ENCODE data around the gene CNTRL.
"Not testable (repeated sequence)": the region's sequence is repeated elsewhere in the genome, so short reads cannot be mapped to it uniquely, and the experiment has no call there.

The CNTRL gene

GRCh38 chr9:121125590-121125989, 50.8 kb downstream of the CNTRL start:
- TF ChIP-seq CTCF (IDR thresholded peaks at IDR 0.05; ENCODE audit: low read depth, low read length, missing control alignments) = no peak
- no peak overlapping the region for H3K4me3 ChIP-seq (replicated peaks; ENCODE audit: low read depth, low read length)
- DNase-seq (ENCODE audit: extremely low read depth, low read depth) = no peak

GRCh38 chr9:121129384-121129783, 54.6 kb downstream of the CNTRL start:
- DNase-seq (ENCODE audit: extremely low read depth, low read depth); H3K4me3 ChIP-seq (replicated peaks; ENCODE audit: low read depth, low read length): not testable (repeated sequence)

GRCh38 chr9:121133104-121133816, 58.5 kb downstream of the CNTRL start:
- no peak overlapping the region for H3K4me3 ChIP-seq (replicated peaks; ENCODE audit: low read depth, low read length)
- TF ChIP-seq CTCF (IDR thresholded peaks at IDR 0.05; ENCODE audit: low read depth, low read length, missing control alignments) = no peak
- DNase-seq (ENCODE audit: extremely low read depth, low read depth) = no peak

- no peak for DNase-seq (ENCODE audit: extremely low read depth, low read depth)
- no peak overlapping the region for H3K4me3 ChIP-seq (replicated peaks; ENCODE audit: low read depth, low read length)
- no peak for TF ChIP-seq CTCF (IDR thresholded peaks at IDR 0.05; ENCODE audit: low read depth, low read length, missing control alignments)
These were observed 60.9 kb downstream of the CNTRL start for GRCh38 chr9:121135642-121136041.

- DNase-seq (ENCODE audit: extremely low read depth, low read depth) = no peak
- no peak overlapping the region for H3K4me3 ChIP-seq (replicated peaks; ENCODE audit: low read depth, low read length)
- TF ChIP-seq CTCF (IDR thresholded peaks at IDR 0.05; ENCODE audit: low read depth, low read length, missing control alignments) = no peak
These were observed 63.8 kb downstream of the CNTRL start for GRCh38 chr9:121138561-121138960.

- no peak for TF ChIP-seq CTCF (IDR thresholded peaks at IDR 0.05; ENCODE audit: low read depth, low read length, missing control alignments)
- no peak for DNase-seq (ENCODE audit: extremely low read depth, low read depth)
- no peak overlapping the region for H3K4me3 ChIP-seq (replicated peaks; ENCODE audit: low read depth, low read length)
These were observed 64.2 kb downstream of the CNTRL start for GRCh38 chr9:121138973-121139372.

- no peak for TF ChIP-seq CTCF (IDR thresholded peaks at IDR 0.05; ENCODE audit: low read depth, low read length, missing control alignments)
- no peak overlapping the region for H3K4me3 ChIP-seq (replicated peaks; ENCODE audit: low read depth, low read length)
- DNase-seq (ENCODE audit: extremely low read depth, low read depth) = no peak
These were observed 65.4 kb downstream of the CNTRL start for GRCh38 chr9:121140162-121140561.
